ENCODE measurements around the gene OXLD1. TPM values are rescaled to one million over a fixed set of nuclear protein-coding genes. Genes with fewer than 3 reads are reported as not detected.

OXLD1 gene
- total and polyA plus RNA-seq, 12 donors, result 3.7 to 166 (median 51.5) TPM

DNA sequence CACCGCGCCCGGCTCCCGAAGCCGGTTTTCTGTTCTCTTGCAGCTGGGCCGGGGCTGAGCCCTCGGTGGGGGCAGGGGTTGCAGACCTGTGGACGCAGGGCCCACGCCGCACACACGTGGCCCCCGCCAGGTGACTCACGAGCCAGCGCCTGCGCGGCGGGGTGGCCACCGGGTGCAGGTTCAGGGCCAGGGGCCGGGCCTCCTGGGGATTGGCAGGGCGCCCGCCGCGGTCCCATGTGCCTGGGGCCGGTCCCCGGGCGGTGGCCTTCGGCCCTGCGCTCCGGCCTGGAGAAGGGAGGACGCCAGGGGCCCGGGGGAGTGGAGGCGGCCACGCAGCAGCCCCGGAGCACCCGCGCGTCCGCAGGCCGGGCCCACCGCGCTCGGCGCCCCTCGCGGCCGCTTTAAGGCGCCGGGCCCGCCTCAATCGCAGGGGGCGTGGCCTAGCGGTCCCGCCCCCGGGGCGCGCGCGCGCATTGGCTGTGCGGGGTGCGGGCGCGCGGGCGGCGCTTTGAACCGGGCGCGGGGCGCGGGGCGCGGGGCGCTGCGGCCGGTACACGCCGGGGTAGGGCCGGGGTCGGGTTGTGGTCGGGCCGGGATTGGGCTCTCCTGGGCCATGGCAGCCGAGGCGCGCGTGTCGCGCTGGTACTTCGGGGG lies 45.5 kb upstream of the OXLD1 start, which contains the start of gene SLC25A10:
SLC25A10 (plus strand) TSS at position 471 of the 654 bp plus-strand sequence; CDS start at position 614, 143 bp downstream.
- 0 to 1% (median 0%) methylated on average over 5 to 81 of the region's 89 CpGs for WGBS, 4 donors
- intact Hi-C loops (cut with DNase I), result no loop called here
- Histone ChIP-seq H3K27me3 (no peaks in the 10 kb centered on the region), H3K9me3 (replicated peaks in 1 of 3) (no peaks in the 10 kb centered on the region), H3K4me1 (replicated peaks in 1 of 2) (peaks cover 15 to 32% of the 10 kb centered on the region in 2 donors), H3K4me3 (peak within 1 kb of the TSS in 3 of 4 donors; percentile 32 to 91 (median 49)), H3K36me3 (replicated peaks in 1 of 2) (peaks cover 0 to 10% of the 10 kb centered on the region in 2 donors), H3K27ac (peak within 1 kb of the TSS; percentile 13 to 86 (median 69))
- DNase-seq, result peak; percentile 90 to 94 (median 91)
- TF ChIP-seq, protein P1, sequence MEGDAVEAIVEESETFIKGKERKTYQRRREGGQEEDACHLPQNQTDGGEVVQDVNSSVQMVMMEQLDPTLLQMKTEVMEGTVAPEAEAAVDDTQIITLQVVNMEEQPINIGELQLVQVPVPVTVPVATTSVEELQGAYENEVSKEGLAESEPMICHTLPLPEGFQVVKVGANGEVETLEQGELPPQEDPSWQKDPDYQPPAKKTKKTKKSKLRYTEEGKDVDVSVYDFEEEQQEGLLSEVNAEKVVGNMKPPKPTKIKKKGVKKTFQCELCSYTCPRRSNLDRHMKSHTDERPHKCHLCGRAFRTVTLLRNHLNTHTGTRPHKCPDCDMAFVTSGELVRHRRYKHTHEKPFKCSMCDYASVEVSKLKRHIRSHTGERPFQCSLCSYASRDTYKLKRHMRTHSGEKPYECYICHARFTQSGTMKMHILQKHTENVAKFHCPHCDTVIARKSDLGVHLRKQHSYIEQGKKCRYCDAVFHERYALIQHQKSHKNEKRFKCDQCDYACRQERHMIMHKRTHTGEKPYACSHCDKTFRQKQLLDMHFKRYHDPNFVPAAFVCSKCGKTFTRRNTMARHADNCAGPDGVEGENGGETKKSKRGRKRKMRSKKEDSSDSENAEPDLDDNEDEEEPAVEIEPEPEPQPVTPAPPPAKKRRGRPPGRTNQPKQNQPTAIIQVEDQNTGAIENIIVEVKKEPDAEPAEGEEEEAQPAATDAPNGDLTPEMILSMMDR (IDR thresholded peaks at IDR 0.05), result peak in 2 of 6 experiments; percentile 12 to 35
- TF ChIP-seq POLR2A (IDR thresholded peaks at IDR 0.05), result peak; percentile 34 to 83

DNA sequence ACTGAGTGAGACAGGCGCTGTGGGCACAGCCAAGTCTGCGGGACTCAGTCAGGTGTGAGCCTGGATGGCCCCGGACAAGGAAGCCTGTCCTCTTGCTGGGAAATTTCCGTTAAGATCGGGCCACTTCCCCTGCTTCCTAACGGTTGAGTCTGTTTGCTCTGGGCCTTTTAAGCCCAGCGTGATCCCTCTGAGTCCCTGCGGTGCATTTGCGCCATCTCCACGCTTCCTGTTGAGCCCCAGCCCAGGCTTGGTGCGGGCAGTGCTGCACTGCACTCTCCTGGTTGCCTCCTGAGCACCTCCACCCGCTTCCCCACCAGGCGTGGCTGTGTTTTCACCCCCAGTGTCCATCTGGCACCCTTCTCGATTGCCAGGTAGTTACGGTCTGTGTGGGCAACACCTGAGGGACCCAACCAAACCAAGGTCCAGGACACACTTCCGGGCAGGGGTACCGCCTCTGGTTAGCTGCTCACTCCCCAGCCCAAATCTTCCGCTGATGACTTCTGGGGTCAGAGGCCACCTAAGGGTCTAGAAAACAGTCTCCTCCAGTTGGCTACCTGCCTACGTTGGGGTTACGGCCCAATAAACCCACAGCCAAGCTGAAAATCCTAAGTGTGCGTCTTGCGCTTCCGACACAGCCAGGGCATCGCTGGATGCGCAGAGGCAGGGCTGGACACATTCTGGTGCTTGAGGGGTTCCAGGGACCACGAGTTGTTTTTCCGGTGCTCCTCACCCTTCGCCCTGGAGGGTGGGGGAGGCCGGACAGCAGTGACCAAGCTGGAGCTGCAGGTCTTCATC lies 44.3 kb upstream of the OXLD1 start:
- Histone ChIP-seq H3K4me3 (peak overlapping the region in 1 of 4 donors; percentile 26), H3K4me1 (replicated peaks in 1 of 2) (peaks cover 15 to 31% of the 10 kb centered on the region in 2 donors), H3K27ac (peak overlapping the region in 3 of 5 donors; percentile 69 to 86 (median 74)), H3K36me3 (replicated peaks in 1 of 2) (peaks cover 0 to 22% of the 10 kb centered on the region in 2 donors), H3K27me3 (no peaks in the 10 kb centered on the region), H3K9me3 (replicated peaks in 1 of 3) (no peaks in the 10 kb centered on the region)
- WGBS, 4 donors, result 16 to 49% (median 26%) methylated on average over 7 to 29 of the region's 29 CpGs
- DNase-seq, result no peak
- intact Hi-C loops (cut with DNase I), result no loop called here
- no peak for TF ChIP-seq POLR2A (IDR thresholded peaks at IDR 0.05)
- TF ChIP-seq, protein P1 (IDR thresholded peaks at IDR 0.05), result no peak

DNA sequence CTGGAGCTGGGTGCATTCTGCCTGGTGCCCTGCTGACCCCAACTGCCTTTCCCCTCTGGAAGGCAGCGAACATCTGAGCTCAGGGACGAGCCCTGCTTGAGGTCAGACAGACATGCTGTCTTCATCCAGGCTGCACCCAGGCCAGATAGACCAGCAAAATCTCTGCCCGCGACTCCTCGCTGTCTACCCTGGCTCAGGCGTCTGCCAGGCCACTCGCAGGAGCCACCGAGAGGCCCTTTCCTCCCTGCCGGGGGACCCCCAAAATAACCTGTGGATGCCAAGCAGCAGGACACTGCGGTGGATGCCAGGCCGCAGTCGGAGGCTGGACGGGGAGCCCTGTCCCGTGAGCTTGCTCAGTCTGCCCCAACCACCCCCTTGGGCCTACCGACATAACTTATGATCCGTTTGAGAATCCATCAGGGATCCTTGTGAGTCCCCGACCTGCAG lies 42.4 kb upstream of the OXLD1 start:
- H3K27ac ChIP-seq, result no peak overlapping the region
- no peaks in the 10 kb centered on the region for H3K27me3 ChIP-seq
- intact Hi-C loops (cut with DNase I), result no loop called here
- H3K4me1 ChIP-seq (replicated peaks in 1 of 2), result peaks cover 21 to 35% of the 10 kb centered on the region in 2 donors
- no peak overlapping the region for H3K4me3 ChIP-seq
- peak in 1 of 7 donors; percentile 19 for DNase-seq
- TF ChIP-seq, protein P1 (IDR thresholded peaks at IDR 0.05), result no peak
- TF ChIP-seq POLR2A (IDR thresholded peaks at IDR 0.05), result no peak
- H3K9me3 ChIP-seq (replicated peaks in 1 of 3), result no peaks in the 10 kb centered on the region
- 71 to 91% (median 87%) methylated on average over 3 to 17 of the region's 17 CpGs for WGBS, 4 donors
- peaks cover 0 to 27% of the 10 kb centered on the region in 2 donors for H3K36me3 ChIP-seq (replicated peaks in 1 of 2)

Data from adrenal gland (tissue), 12 donors.